ENCODE measurements around the gene SPATA31E1. TPM values are rescaled to one million over a fixed set of nuclear protein-coding genes. Genes with fewer than 3 reads are reported as not detected.

The SPATA31E1 gene
- total RNA-seq, 1 donor from 2014 or later: not detected

- no peak for DNase-seq (ENCODE audit: extremely low read depth, low read depth, low spot score)
Observed at GRCh38 chr9:87862536-87863268, 20.0 kb upstream of the SPATA31E1 start.

- no peak for DNase-seq (ENCODE audit: extremely low read depth, low read depth, low spot score)
Observed at GRCh38 chr9:87863882-87864465, 18.7 kb upstream of the SPATA31E1 start.

GRCh38 chr9:87864915-87865314, 17.8 kb upstream of the SPATA31E1 start:
- DNase-seq (ENCODE audit: extremely low read depth, low read depth, low spot score): no peak

GRCh38 chr9:87865626-87866025, 17.1 kb upstream of the SPATA31E1 start:
- no peak for DNase-seq (ENCODE audit: extremely low read depth, low read depth, low spot score)

- no peak for DNase-seq (ENCODE audit: extremely low read depth, low read depth, low spot score)
Observed at GRCh38 chr9:87867391-87867790, 15.3 kb upstream of the SPATA31E1 start.

GRCh38 chr9:87868175-87868574, 14.5 kb upstream of the SPATA31E1 start:
- DNase-seq (ENCODE audit: extremely low read depth, low read depth, low spot score): no peak

GRCh38 chr9:87868635-87869034, 14.0 kb upstream of the SPATA31E1 start:
- DNase-seq (ENCODE audit: extremely low read depth, low read depth, low spot score): no peak

GRCh38 chr9:87869082-87869481, 13.6 kb upstream of the SPATA31E1 start:
- DNase-seq (ENCODE audit: extremely low read depth, low read depth, low spot score): no peak

- DNase-seq (ENCODE audit: extremely low read depth, low read depth, low spot score): no peak
Observed at GRCh38 chr9:87871425-87872078, 11.1 kb upstream of the SPATA31E1 start.

GRCh38 chr9:87872079-87872624, 10.5 kb upstream of the SPATA31E1 start:
- DNase-seq (ENCODE audit: extremely low read depth, low read depth, low spot score): no peak

- DNase-seq (ENCODE audit: extremely low read depth, low read depth, low spot score): no peak
Observed at GRCh38 chr9:87873607-87874303, 8.9 kb upstream of the SPATA31E1 start.

GRCh38 chr9:87874304-87874623, 8.4 kb upstream of the SPATA31E1 start:
- DNase-seq (ENCODE audit: extremely low read depth, low read depth, low spot score): no peak

- no peak for DNase-seq (ENCODE audit: extremely low read depth, low read depth, low spot score)
Observed at GRCh38 chr9:87875060-87875459, 7.6 kb upstream of the SPATA31E1 start.

- no peak for DNase-seq (ENCODE audit: extremely low read depth, low read depth, low spot score)
Observed at GRCh38 chr9:87875831-87876545, 6.7 kb upstream of the SPATA31E1 start.

GRCh38 chr9:87876708-87877107, 6.0 kb upstream of the SPATA31E1 start:
- no peak for DNase-seq (ENCODE audit: extremely low read depth, low read depth, low spot score)

- no peak for DNase-seq (ENCODE audit: extremely low read depth, low read depth, low spot score)
Observed at GRCh38 chr9:87878989-87879511, 3.6 kb upstream of the SPATA31E1 start.

- peak; percentile 10 for DNase-seq (ENCODE audit: extremely low read depth, low read depth, low spot score)
Observed at GRCh38 chr9:87880116-87880515, 2.6 kb upstream of the SPATA31E1 start.

- DNase-seq (ENCODE audit: extremely low read depth, low read depth, low spot score): no peak
Observed at GRCh38 chr9:87880683-87881082, 2.0 kb upstream of the SPATA31E1 start.

GRCh38 chr9:87883274-87883673, 597 bp downstream of the SPATA31E1 start:
- DNase-seq (ENCODE audit: extremely low read depth, low read depth, low spot score): no peak

GRCh38 chr9:87883990-87884389, 1.3 kb downstream of the SPATA31E1 start:
- no peak for DNase-seq (ENCODE audit: extremely low read depth, low read depth, low spot score)
